ENCODE data around the gene SLC43A2.

GRCh38 chr17:1539811-1540210, 88.8 kb downstream of the SLC43A2 start:
- TF ChIP-seq CTCF (IDR thresholded peaks at IDR 0.05; ENCODE audit: borderline replicate concordance, extremely low read depth, low read length, poor library complexity, severe bottlenecking), result no peak
- TF ChIP-seq EZH2 (IDR thresholded peaks at IDR 0.05; ENCODE audit: borderline replicate concordance, low read depth, low read length, severe bottlenecking), result no peak

Data from DND-41 (cell line).